WI38 (cell line): ENCODE results near the gene PPIL1.
A peak's percentile ranks its signal among the peaks of the same experiment; 100 is the strongest.

Experiments
- H3K4me3 ChIP-seq: 2 replicates; pipeline ENCODE4 v1.5.1; 2011; ENCODE audit warnings: low read depth, mild to moderate bottlenecking, control low read depth, low read length
- CTCF ChIP-seq: IDR thresholded peaks from 2 replicates; pipeline ENCODE4 v1.5.1; 2012; ENCODE audit warnings: low read depth, mild to moderate bottlenecking, control low read depth, low read length

The PPIL1 gene

GRCh38 chr6:36838896-36839748, 35.5 kb downstream of the PPIL1 start, which contains the start of gene CPNE5:
Gene CPNE5 (minus strand): TSS chr6:36839444. CDS start chr6:36839377, 67 bp downstream.
- peak within 1 kb of the TSS; percentile 50 for H3K4me3 ChIP-seq

GRCh38 chr6:36837686-36838085, 36.9 kb downstream of the PPIL1 start:
- TF ChIP-seq CTCF: no peak
- H3K4me3 ChIP-seq: no peak overlapping the region

More at GRCh38 chr6:36838896-36839748, 35.5 kb downstream of the PPIL1 start, which contains the start of gene CPNE5:
- no peak for TF ChIP-seq CTCF

- no peak for TF ChIP-seq CTCF
- H3K4me3 ChIP-seq: no peak overlapping the region
Measured at GRCh38 chr6:36837022-36837339, 37.6 kb downstream of the PPIL1 start.

- H3K4me3 ChIP-seq: no peak overlapping the region
- no peak for TF ChIP-seq CTCF
Measured at GRCh38 chr6:36836111-36837021, 38.2 kb downstream of the PPIL1 start.

GRCh38 chr6:36834576-36835341, 39.8 kb downstream of the PPIL1 start:
- no peak overlapping the region for H3K4me3 ChIP-seq
- TF ChIP-seq CTCF: no peak

GRCh38 chr6:36833182-36833789, 41.3 kb downstream of the PPIL1 start:
- no peak overlapping the region for H3K4me3 ChIP-seq
- no peak for TF ChIP-seq CTCF
